NCI-H446 treated with DMSO at 0.1 percent for 48 hours (cell line): ENCODE results near the gene SALL2.

ENCODE experiments used
- DNase-seq: peaks from one replicate; lab custom pipeline; 2025; lab: John Stamatoyannopoulos, UW

Gene SALL2

DNA sequence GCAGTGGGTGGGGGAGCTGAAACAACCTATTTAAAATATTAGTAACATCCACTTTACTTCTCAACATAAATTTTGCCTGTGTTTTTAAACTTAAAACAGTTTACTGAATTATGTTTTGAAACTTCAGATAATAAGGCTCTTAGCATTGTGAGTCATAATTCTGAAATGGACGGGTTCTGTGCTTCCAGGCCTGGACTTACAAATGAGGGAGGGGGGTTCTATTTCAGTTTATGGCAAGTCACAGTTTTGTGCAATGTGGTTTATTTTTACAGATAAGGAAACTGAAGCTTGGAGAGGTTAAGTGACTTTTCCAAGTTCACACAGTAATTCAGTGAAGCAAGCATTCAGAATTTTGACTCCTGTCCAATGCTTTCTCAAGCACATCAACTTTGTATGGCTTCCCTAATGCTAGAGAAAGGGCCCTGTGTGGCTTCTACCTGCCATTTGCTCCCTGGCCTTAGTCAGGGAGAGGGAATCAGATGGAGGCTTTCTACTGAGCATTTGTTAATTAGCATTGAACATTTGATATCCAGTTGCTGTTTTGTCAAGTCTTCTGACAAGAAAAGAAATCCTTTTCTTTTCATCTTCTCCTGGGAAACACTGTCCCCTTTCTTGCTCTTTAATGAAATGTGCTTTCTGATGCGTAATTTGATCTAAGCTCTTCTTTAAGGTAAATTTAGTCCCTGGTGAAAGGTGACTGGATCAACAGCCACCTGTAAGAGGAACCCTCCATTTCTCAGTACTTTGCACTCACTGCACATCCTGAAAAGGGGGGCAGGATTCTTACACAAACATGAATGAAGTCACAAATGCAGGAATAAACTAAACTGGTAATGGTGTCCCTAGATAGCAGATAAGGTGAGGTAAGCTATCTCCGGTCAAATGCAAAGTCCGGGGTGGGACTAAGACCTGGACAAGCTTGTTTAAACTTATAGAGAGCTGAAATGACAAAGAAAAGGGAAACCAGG is 2.5 kb upstream of the SALL2 start:
- no peak for DNase-seq

DNA sequence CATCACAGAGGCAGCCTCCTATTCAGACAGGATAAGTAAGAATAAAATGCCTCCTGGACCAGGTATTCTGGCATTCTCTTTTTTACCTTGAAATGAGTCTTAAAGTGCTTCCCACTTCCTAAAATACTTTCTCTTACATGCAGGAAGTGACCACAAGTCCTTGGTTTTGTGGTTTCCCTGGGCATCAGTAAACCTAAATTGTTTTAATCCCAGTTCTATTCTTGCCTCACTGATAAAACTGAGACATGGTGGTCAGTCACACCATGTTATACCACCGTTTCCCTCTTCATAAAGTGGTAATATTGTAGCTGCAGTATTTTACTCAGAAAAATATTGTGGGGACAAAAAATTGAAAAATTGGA is 1.2 kb upstream of the SALL2 start:
- DNase-seq, result no peak

DNA sequence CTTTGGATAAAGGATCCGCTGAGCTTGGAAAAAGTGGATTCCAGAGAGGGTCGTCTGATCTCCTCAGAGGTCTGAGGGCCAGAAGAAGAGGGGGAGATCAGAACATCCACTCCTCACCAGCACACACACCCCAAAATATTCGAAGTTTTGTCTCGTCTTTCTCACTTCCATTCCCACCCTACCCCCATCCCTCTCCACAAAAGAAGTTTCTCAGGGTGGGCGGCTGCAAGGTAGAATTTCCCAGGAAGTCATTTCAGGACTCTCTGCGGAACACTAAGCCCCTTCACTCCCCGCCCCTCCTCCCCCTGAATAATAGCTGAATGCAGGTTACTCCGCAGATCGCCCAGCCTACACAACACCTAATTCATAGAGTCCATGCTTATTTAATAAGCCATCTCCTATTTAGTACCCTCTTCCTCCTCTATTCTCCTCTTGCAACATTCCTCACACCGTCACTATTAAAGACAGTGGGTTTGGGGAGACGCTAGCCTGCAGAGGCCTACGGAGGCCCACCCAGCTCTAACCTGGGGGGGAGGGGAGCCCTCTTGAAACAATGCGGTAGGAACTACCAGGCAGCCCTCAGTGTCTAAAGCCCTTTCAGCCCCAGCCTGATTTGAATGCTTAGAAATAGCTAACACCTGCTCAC is 649 bp upstream of the SALL2 start:
- DNase-seq, result no peak

DNA sequence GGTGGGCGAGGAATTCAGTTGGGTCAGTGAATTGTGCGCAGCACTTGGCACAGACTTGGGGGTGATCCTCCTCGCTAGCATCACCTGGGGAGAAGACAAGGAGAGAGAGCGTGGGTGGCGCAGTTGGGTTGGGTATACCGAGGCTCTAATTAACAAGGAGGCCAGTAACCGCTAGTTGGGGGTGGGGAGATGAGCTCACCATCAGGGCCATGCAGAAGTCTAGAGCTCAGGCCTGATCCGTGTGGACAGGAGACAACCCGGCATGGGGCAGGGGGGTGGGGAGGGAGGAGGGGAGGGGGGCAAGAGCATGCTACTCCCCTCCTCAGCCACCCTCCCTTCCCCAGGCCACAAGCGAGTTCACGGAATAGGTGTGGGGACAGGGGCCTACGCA is 580 bp downstream of the SALL2 start:
- no peak for DNase-seq

DNA sequence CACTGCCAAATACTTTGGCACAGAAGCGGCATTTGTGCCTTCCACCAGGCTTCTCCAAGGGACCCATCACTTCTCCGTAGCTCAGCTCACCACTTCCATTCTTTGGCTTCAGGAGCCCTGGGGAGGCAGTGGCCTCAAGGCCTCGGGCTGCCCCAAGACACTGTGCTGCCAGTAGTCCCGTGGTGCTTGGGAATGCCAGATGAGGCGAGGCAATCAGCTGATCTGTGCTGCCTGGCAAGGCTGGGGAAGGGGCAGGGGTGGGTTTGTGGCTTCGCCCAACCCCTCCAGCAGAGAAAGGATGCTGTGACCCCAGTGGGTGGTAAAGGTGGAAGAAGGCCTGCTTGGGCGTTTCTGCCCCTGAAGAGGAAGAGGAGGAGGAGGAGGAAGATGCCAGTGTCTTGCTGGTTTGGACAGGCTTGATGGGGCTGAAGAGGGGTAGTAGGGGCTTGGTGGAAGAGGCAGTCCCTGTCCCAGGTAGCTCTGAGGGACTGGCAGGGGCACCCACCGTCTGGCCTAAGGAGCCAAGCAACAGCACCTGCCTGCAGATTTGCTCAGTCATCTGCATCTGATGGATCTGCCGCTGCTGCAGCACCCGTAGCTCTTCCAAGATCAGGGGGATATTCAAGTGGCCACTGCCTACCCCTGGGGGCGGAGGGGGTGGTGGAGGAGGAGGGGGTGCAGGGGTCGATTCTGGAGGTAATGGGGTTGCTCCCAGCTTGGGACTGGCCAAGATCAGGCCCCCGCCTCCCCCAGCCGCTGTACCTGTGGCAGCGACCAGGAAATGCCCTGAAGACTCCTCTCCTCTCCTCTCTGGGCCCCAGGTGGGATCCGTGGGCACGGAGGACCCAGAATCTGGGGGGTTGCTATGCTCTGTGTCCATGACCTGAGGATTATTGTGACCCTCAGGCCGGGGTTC is 1.3 kb downstream of the SALL2 start:
- DNase-seq, result no peak

DNA sequence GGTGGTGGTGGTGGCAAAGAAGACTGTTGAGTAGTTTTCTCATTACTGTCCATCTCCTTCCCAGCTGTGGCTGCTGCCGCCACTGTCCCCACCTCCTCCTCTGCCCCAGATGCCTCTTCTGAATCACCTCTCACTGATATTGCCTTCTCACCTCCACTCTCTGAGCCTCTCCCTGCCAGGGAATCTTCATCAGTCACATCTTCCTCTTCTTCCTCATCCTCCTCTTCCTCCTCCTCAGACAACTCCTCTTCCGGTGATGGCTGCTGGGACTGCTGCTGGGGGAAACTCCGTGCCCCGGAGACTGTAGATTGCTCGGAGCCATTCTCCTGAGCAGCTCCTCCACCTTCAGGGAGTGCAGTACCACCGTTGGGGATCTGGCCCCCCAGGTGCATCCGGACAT is 2.9 kb downstream of the SALL2 start:
- DNase-seq, result no peak

DNA sequence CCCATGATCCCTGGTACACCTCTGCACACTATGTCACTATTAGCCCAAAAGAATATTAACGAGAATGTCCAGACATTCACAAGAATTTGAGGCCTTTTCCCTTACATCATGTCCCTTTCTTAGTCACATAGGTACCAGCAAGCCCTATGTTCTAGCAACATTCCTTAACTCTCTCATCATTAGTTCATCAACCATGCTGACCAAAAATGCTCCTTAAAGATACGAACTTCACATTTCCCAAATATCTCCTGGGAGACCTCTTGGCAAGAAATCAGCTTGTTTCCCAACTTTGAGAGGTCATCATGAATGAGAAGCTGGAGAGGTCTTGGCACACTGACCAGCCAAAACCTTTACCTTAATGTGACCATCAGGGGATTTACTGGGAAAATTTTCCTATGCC is 4.6 kb downstream of the SALL2 start:
- no peak for DNase-seq

DNA sequence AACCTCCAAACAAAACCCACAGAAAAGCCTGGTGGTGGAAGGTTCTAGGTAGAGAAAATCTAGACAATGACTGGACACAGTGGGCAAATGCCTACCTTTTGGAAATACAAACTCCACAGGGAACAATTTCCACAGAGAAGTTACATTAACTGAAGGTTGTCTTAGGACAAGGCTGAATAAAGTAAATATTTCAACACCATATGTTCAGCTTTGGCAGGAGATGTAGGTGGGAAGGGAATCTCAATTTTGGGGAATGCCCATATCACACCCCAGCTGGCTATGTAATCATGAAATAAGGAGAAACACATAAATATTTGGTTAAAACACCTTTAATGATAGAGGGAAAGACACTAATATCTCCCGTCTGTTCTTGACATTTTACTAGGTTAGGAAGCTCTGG is 5.4 kb downstream of the SALL2 start:
- no peak for DNase-seq

DNA sequence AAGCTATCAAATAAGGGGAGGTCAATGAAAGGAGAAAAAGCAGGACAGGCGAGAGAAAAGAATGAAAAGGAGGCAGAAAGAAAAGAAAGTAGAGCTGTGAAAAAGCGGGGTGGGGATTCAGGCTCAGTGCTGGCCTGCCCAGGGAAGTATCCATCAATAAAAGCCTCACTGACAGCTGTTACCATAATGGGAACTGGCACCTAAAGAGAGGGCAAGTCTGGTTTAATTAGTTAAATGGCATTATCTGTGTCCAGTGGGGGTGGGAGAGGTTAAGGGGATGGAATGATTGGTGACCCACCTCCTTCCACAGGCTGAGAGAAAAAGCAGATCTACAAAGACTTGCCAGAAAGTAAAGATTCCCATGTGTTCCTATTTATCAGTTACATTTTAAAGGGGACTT is 7.4 kb downstream of the SALL2 start:
- no peak for DNase-seq

DNA sequence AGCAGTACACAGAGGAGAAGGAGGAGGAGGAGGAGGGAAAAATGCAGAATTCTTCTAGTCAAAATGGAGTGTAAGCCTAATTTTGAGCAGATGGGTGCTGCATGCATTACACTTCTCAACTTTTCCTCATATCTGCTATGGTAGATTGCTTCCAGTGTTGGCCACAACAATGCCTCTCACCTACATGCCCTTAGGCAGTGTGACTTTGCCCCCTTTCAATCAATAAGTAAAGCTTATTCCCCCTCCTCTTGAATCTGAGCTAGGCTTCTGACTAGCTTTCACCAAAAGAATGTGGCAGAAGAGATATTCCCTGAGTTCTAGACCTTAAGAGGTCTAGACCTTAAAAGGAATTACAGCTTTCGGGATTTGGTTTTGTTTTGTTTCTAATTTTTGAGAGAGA is 11.8 kb downstream of the SALL2 start:
- no peak for DNase-seq

DNA sequence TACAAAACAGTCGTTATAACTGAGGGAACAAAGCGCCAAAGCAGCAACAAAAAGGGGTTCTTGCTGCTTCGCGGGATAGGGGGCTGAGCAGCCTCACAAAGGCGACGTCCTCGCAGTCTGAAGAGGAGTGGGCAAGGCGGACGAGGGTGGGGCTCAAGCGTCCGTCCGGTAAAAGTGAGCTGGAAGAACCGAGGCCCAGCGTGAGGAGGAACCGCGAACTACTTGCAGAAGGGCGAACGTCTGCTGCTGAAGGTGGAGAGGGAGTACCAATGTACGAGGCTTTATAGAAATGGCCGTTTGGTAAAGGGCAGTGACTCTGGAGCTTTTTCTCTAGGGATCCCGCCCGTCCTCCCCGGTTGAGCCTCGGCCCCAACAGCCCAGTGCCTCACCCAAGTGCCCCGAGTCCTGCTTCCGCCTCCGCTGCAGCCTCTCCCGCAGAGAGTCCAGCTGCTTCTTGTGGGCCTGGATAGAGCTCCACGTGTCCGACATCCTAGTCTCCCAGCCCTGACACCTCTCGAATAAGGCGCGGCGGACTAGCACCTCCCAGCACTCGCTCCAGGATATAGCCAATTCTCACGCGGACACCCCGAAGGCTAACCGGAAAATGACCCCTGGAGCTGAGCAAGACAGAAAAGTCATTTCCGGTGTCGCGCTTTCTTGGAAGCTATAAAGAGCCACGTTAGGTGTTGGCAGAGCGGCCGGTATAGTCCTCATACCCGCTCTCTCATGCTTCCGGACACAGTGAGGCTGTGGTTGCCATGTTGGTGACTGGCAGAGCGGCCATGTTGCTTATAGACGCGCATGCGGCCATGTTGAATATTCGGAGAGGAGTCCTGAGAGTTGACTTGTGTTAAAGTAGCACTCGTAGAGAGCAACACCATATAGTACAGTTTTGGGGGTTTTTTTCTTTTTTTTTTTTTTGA is 15.2 kb downstream of the SALL2 start, which contains the start of gene METTL3:
Gene METTL3 (minus strand): TSS at position 606 of the 923 bp plus-strand sequence. CDS start 117 bp downstream, at position 489.
- peak; percentile 98 for DNase-seq

DNA sequence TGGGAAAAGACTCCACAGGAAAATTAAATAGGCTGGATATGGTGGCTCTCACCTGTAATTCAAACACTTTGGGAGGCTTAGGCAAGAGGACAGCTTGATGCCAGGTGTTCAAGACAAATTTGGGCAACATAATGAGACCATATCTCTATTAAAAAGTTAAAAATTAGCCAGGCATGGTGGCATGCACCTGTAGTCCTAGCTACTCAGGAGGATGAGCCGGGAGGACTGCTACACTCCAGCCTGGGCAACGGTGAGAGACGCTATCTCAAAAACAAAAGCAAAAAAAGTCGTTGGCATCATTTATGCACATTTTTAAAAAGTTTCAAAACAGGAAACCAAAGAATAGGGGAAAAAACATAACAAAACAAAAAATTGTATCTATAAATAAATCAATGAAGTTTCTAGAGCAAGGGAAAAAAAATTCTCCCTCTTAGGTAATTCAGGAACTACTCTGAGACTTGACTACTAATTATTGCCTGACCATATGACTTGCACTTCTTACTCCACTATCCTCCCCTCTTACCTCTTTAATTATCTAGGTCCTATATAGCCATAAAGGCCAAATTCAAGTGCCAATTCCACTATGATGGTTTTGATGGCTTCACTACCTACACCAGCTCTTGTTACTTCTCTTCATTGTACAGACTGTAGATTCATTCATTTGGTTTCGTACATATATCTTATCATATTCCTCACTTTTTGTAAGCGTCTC is 16.6 kb downstream of the SALL2 start:
- DNase-seq, result no peak

DNA sequence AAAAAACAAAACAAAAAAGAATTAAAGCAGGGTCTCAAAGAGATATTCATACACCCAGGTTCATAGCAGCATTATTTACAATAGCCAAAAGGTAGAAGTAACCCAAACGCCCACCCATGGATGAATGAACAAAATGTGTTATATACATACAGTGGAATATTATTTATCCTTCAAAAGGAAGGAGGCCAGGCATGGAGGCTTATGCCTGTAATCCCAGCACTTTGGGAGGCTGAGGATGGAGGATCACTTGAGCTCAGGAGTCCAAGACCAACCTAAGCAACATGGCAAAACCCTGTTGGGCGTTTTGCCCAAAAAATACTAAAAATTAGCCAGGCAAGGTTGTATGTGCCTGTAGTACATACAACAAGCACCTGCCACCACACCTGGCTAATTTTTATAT is 19.6 kb downstream of the SALL2 start:
- no peak for DNase-seq

DNA sequence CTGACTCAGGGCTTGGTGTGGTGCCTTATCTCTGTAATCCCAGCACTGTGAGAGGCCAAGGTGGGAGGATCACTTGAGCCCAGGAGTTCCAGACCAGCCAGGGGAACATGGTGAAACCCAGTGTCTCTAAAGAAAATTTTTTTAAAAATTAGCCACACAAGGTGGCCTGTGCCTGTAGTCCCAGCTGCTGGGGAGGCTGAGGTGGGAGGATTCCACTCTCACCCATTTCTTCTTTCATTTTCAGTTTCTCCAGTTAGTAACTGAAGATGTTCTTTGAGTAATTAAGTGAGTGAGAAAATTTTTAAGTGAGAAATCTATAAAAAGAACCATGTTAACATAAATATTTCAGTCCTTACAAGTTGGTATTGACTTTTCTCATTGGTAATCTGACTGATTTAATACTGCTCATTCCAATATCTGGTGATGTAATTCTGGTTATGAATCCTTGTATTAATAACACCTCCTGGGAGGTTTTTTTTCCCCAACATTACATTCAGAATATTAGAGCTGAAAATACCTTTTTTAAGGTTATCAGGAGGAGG is 21.1 kb downstream of the SALL2 start:
- no peak for DNase-seq

DNA sequence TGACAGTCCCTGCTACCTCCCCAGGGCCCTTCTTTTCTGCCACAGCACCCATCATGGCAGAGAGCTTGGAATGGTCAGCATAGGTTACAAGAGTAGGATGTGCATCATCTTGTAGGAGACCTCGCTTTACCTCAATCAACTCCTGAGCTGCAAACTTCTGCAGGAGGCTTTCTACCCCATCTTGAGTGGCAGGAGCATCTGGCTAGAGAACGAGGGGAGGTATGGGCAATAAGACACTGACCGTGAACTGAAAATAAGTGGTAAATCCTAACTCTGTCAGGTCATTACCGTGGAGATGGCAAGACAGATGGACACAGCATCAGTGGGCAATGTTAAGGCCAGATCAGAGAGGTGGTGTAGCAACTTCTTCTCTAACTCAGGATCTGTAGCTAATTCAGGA is 22.8 kb downstream of the SALL2 start:
- DNase-seq, result no peak

DNA sequence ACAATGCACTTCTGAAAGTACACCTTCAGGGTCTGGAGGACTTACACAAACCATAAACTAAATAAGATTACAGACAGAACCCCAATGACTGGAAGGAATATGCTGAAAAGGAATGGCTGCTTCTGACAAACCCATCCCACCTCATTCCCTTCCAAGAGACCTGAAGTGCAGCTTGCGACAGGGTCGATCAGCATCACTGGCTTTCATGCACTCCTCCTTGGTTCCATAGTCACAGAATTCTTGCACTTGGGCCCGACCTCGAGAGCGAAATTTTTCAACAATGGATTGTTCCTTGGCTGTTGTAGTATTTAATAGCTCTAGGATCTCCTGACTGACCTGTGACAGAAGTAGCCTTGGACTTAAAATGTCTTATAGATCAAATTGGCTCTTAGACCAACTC is 24.6 kb downstream of the SALL2 start:
- no peak for DNase-seq

DNA sequence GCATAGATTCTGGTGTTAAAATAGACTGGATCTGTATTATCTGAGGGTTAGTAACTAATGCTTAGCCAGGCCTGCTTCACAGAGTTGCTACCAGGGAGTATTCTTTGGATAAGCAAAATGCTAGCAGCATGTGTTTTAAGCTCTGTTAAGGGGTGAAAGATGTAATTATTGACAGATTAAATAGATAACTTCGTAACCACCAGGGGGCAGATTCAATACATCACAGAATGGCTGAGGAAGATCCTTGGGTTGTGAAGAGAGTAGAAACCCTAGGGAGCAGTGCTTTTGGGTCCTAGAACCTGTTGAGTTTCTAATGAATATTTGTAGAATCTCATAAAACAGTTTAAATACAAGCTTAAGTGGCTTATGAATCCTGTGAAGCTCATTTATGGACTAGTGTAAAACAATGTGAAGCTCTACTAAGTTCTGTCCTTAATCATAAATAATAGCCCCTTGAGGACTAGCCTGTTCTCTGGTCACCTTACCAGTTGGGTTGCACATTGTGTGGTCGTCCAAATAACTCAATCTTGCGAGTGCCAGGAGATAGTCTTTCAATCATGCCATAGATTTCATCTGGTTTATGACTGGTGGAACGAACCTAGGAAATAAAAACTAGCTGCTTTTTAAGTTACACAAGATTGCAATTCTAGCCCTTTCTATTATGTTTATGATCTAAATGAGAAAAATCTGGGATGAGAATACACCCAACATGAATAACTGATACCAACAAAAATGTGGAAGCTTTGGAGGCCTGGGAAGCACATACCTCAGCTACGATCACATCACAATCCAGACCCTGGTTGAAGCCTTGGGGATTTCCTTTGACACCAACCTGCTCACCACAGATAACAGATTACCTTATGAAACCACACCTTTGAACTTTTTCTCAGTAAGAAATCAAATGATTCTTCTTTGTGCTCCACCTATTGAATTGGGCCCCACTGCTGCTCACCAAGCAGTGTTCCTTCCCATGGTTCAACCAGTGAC is 27.3 kb downstream of the SALL2 start:
- DNase-seq, result no peak

DNA sequence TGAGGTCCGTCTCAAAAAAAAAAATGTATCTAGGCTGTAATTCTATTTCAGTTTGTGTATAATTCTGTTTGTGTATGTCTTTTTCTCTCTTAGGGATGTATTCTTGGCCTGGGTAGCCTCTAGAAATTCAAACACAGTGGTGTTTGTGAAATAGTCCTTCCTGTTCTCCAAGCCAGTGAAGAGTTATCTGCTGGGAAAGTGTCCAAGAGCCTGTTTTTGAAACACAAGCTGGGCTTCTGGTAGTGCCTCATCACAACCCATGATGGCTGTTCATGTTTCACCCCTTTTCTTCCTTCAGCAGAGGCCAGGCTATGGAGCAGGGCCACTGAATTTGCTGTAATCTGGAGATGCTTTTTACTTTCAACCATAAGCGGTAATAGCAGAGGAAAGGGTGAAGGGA is 29.7 kb downstream of the SALL2 start:
- no peak for DNase-seq
